ENCODE measurements around the gene TANC2.
"Not testable (repeated sequence)": the region's sequence is repeated elsewhere in the genome, so short reads cannot be mapped to it uniquely, and the experiment has no call there.

The TANC2 gene

GRCh38 chr17:62965174-62965685 is 805 bp upstream of the TANC2 start:
- no peak for DNase-seq

- peak; percentile 38 for DNase-seq
These were observed 580 bp downstream of the TANC2 start for GRCh38 chr17:62966426-62967204.

- no peak for DNase-seq
These were observed 1.1 kb downstream of the TANC2 start for GRCh38 chr17:62967205-62967529.

- DNase-seq = peak; percentile 65
These were observed 2.4 kb downstream of the TANC2 start for GRCh38 chr17:62968445-62968923.

GRCh38 chr17:62970610-62971009 is 4.6 kb downstream of the TANC2 start:
- no peak for DNase-seq

GRCh38 chr17:62971853-62972252 is 5.8 kb downstream of the TANC2 start:
- DNase-seq = no peak

- DNase-seq = no peak
These were observed 8.8 kb downstream of the TANC2 start for GRCh38 chr17:62974788-62975187.

- DNase-seq = no peak
These were observed 9.2 kb downstream of the TANC2 start for GRCh38 chr17:62975206-62975605.

- not testable (repeated sequence) for DNase-seq
These were observed 10.7 kb downstream of the TANC2 start for GRCh38 chr17:62976643-62977231.

- DNase-seq = no peak
These were observed 14.8 kb downstream of the TANC2 start for GRCh38 chr17:62980842-62981241.

GRCh38 chr17:62981933-62982332 is 15.9 kb downstream of the TANC2 start:
- DNase-seq = no peak

GRCh38 chr17:62984801-62985200 is 18.8 kb downstream of the TANC2 start:
- DNase-seq = no peak

- no peak for DNase-seq
These were observed 20.5 kb downstream of the TANC2 start for GRCh38 chr17:62986549-62986948.

- no peak for DNase-seq
These were observed 21.1 kb downstream of the TANC2 start for GRCh38 chr17:62987136-62987535.

- DNase-seq = no peak
These were observed 23.5 kb downstream of the TANC2 start for GRCh38 chr17:62989501-62989900.

GRCh38 chr17:62994931-62995330 is 28.9 kb downstream of the TANC2 start:
- no peak for DNase-seq

GRCh38 chr17:62995377-62995885 is 29.4 kb downstream of the TANC2 start:
- DNase-seq = no peak

- no peak for DNase-seq
These were observed 30.2 kb downstream of the TANC2 start for GRCh38 chr17:62996221-62996620.

GRCh38 chr17:62998166-62998565 is 32.1 kb downstream of the TANC2 start:
- DNase-seq = no peak

GRCh38 chr17:62998665-62999393 is 32.8 kb downstream of the TANC2 start:
- no peak for DNase-seq

- no peak for DNase-seq
These were observed 33.7 kb downstream of the TANC2 start for GRCh38 chr17:62999736-63000135.

GRCh38 chr17:63001689-63002394 is 35.8 kb downstream of the TANC2 start:
- no peak for DNase-seq

- no peak for DNase-seq
These were observed 36.6 kb downstream of the TANC2 start for GRCh38 chr17:63002625-63003024.
